ENCODE data around the gene SLC25A36.
"Not testable (repeated sequence)": the region's sequence is repeated elsewhere in the genome, so short reads cannot be mapped to it uniquely, and the experiment has no call there.

Gene SLC25A36

GRCh38 chr3:140948460-140949249 lies 7.0 kb downstream of the SLC25A36 start:
- Histone ChIP-seq H3K27me3 (replicated peaks) (no peaks in the 10 kb centered on the region), H3K27ac (no peak overlapping the region), H3K36me3 (replicated peaks) (no peaks in the 10 kb centered on the region), H3K4me3 (ENCODE audit: low read depth, low read length) (no peak overlapping the region)
- TF ChIP-seq, protein P1, sequence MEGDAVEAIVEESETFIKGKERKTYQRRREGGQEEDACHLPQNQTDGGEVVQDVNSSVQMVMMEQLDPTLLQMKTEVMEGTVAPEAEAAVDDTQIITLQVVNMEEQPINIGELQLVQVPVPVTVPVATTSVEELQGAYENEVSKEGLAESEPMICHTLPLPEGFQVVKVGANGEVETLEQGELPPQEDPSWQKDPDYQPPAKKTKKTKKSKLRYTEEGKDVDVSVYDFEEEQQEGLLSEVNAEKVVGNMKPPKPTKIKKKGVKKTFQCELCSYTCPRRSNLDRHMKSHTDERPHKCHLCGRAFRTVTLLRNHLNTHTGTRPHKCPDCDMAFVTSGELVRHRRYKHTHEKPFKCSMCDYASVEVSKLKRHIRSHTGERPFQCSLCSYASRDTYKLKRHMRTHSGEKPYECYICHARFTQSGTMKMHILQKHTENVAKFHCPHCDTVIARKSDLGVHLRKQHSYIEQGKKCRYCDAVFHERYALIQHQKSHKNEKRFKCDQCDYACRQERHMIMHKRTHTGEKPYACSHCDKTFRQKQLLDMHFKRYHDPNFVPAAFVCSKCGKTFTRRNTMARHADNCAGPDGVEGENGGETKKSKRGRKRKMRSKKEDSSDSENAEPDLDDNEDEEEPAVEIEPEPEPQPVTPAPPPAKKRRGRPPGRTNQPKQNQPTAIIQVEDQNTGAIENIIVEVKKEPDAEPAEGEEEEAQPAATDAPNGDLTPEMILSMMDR (IDR thresholded peaks at IDR 0.05; ENCODE audit: low read depth, low read length, missing control alignments) = no peak
- in situ Hi-C loops (cut with HindIII; ENCODE audit: low pct_ligation_motif_present, low sequenced_read_pairs) = no loop called here
- DNase-seq = no peak

GRCh38 chr3:140950144-140950543 lies 8.5 kb downstream of the SLC25A36 start:
- no peak overlapping the region for H3K27ac ChIP-seq
- H3K27me3 ChIP-seq (replicated peaks) = no peaks in the 10 kb centered on the region
- no peaks in the 10 kb centered on the region for H3K36me3 ChIP-seq (replicated peaks)
- DNase-seq = no peak
- in situ Hi-C loops (cut with HindIII; ENCODE audit: low pct_ligation_motif_present, low sequenced_read_pairs) = no loop called here
- TF ChIP-seq, protein P1 (IDR thresholded peaks at IDR 0.05; ENCODE audit: low read depth, low read length, missing control alignments) = no peak
- no peak overlapping the region for H3K4me3 ChIP-seq (ENCODE audit: low read depth, low read length)

GRCh38 chr3:140950863-140951262 lies 9.2 kb downstream of the SLC25A36 start:
- no peak for DNase-seq
- in situ Hi-C loops (cut with HindIII; ENCODE audit: low pct_ligation_motif_present, low sequenced_read_pairs) = no loop called here
- Histone ChIP-seq H3K27me3 (replicated peaks) (no peaks in the 10 kb centered on the region), H3K27ac (no peak overlapping the region), H3K4me3 (ENCODE audit: low read depth, low read length) (no peak overlapping the region), H3K36me3 (replicated peaks) (no peaks in the 10 kb centered on the region)
- TF ChIP-seq, protein P1 (IDR thresholded peaks at IDR 0.05; ENCODE audit: low read depth, low read length, missing control alignments) = no peak

DNA sequence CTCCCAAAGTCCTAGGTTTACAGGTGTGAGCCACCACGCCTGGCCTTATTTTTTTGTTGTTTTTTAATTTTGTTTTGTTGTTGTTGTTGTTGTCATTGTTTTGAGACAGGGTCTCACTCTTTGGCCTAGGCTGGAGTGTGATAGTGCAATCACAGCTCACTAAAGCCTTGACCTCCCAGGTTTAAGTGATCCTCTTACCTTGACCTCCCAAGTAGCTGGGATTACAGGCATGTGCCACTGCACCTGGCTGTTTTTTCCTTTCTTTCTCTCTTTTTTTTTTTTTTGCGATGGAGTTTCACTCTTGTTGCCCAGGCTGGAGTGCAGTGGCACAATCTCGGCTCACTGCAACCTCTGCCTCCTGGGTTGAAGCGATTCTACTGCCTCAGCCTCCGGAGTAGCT lies 10.1 kb downstream of the SLC25A36 start:
- DNase-seq; in situ Hi-C loops (cut with HindIII; ENCODE audit: low pct_ligation_motif_present, low sequenced_read_pairs); H3K36me3 ChIP-seq (replicated peaks); H3K4me3 ChIP-seq (ENCODE audit: low read depth, low read length); H3K27me3 ChIP-seq (replicated peaks); H3K27ac ChIP-seq: not testable (repeated sequence)

DNA sequence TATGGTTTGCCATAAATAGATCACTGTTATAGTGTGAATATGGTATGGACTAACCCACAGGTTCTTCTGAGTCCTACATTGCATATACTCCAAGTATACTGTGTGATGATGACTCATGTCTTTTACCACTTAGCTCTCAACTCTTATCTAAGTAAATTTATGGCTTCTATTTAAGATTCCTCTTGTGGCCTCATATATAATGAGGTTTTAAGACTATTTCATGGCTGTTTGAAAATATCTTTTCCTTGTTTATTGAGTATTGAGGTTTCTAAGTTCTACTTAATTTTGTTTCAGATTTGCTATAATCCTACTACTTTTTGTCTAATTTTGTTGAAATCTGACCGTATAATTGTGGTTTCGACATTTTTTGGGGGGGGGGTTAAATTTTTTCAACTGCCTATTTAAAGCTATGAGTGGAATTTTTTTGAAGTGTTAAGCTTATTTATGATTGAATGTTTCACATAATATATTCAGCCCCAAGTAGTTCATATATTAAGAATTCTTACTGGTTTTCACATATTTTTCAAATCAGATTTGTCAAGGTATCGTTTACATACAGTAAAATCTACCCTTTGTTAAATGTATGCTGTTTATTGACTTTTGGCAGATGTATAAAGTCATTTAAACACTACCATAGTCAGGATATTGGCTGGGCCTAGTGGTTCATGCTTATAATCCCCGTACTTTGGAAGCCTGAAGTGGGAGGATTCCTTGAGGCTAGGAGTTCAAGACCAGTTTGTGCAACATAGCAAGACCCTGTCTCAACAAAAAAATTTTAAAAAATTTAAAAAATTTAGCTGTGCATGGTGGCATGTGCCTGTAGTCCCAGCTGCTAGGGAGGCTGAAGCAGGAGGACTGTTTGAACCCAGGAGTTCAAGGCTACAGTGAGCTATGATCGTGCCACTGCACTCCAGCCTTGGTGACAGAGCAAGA lies 11.7 kb downstream of the SLC25A36 start:
- in situ Hi-C loops (cut with HindIII; ENCODE audit: low pct_ligation_motif_present, low sequenced_read_pairs) = no loop called here
- Histone ChIP-seq H3K27me3 (replicated peaks) (no peaks in the 10 kb centered on the region), H3K27ac (no peak overlapping the region), H3K4me3 (ENCODE audit: low read depth, low read length) (no peak overlapping the region), H3K36me3 (replicated peaks) (no peaks in the 10 kb centered on the region)
- TF ChIP-seq, protein P1 (IDR thresholded peaks at IDR 0.05; ENCODE audit: low read depth, low read length, missing control alignments) = no peak
- no peak for DNase-seq

DNA sequence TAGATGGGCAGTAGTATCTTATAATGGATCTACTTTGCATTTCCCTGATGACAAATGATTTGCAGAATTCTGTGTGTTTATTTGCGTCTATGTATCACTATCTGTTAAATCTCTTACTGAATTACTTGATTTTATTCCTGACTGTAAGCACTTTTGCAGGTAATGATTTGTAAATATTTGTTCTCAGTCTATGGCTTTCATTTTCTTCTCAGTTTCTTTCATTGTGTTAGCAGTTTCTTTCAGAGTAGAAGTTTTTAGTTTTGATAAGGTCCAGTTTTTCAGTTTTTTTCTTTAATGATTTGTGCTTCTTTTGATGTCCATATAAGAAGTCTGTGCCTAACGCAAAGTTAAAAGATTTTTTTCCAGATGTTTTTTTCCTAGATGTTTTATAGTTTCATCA lies 12.9 kb downstream of the SLC25A36 start:
- H3K4me3 ChIP-seq (ENCODE audit: low read depth, low read length) = no peak overlapping the region
- H3K27me3 ChIP-seq (replicated peaks) = no peaks in the 10 kb centered on the region
- in situ Hi-C loops (cut with HindIII; ENCODE audit: low pct_ligation_motif_present, low sequenced_read_pairs) = no loop called here
- H3K27ac ChIP-seq = no peak overlapping the region
- no peak for DNase-seq
- TF ChIP-seq, protein P1 (IDR thresholded peaks at IDR 0.05; ENCODE audit: low read depth, low read length, missing control alignments) = no peak
- H3K36me3 ChIP-seq (replicated peaks) = no peaks in the 10 kb centered on the region

Measured in brain microvascular endothelial cell (primary cell).